GM23338 (cell line): ENCODE measurements around the gene COQ3. TPM values are rescaled to one million over a fixed set of nuclear protein-coding genes. Genes with fewer than 3 reads are reported as not detected.

Experiments
- ATAC-seq: fragments of 200-7000 bp; cut with Tn5 transposase; 3 replicates; pipeline ENCODE4 v1.9.1; 2020
- DNase-seq: peaks from one replicate; pipeline ENCODE4 v3.0.0-alpha.2; 2015; ENCODE audit warnings: low spot score
- H2AFZ ChIP-seq: fragments of 200-600 bp; sonication (generic); 2 replicates; pipeline ENCODE4 v1.8.0; 2016; ENCODE audit warnings: antibody characterized with exemption, mild to moderate bottlenecking, moderate library complexity
- H3F3A ChIP-seq: fragments of 200-600 bp; sonication (generic); replicated peaks from 2 replicates; pipeline ENCODE4 v1.8.0; 2017; ENCODE audit warnings: antibody characterized with exemption, mixed run types, low read depth
- H3K27ac ChIP-seq: fragments of 200-600 bp; sonication (generic); 2 replicates; pipeline ENCODE4 v1.6.1; 2016; ENCODE audit warnings: low read depth
- H3K27me3 ChIP-seq: fragments of 200-600 bp; sonication (generic); 2 replicates; pipeline ENCODE4 v1.8.0; 2016; ENCODE audit warnings: mild to moderate bottlenecking, mixed run types, moderate library complexity; ENCODE audit not compliant: insufficient read depth
- H3K36me3 ChIP-seq: fragments of 200-600 bp; sonication (generic); 2 replicates; pipeline ENCODE4 v1.8.0; 2016; ENCODE audit warnings: mild to moderate bottlenecking; ENCODE audit not compliant: insufficient read depth
- H3K4me1 ChIP-seq: fragments of 200-600 bp; sonication (generic); 2 replicates; pipeline ENCODE4 v1.8.0; 2016; ENCODE audit warnings: mild to moderate bottlenecking, moderate library complexity; ENCODE audit not compliant: insufficient read depth
- H3K4me2 ChIP-seq: fragments of 200-600 bp; sonication (generic); 2 replicates; pipeline ENCODE4 v1.7.1; 2017; ENCODE audit warnings: mixed run types
- H3K4me3 ChIP-seq: fragments of 200-600 bp; sonication (generic); 2 replicates; pipeline ENCODE4 v1.6.1; 2016; ENCODE audit warnings: mixed run types
- H3K79me2 ChIP-seq: fragments of 200-600 bp; sonication (generic); replicated peaks from 2 replicates; pipeline ENCODE4 v1.8.0; 2017; ENCODE audit warnings: mild to moderate bottlenecking; ENCODE audit not compliant: insufficient read depth
- H3K9me2 ChIP-seq: fragments of 200-600 bp; sonication (generic); 2 replicates; pipeline ENCODE4 v1.8.0; 2017; ENCODE audit not compliant: insufficient read depth
- H4K20me1 ChIP-seq: fragments of 200-600 bp; sonication (generic); replicated peaks from 2 replicates; pipeline ENCODE4 v1.8.0; 2017; ENCODE audit warnings: mild to moderate bottlenecking; ENCODE audit not compliant: insufficient read depth
- H3K27ac Mint-ChIP-seq: 2 replicates; pipeline ENCODE4 v1.8.0; 2020; ENCODE audit warnings: inconsistent platforms, mild to moderate bottlenecking, moderate library complexity, mixed read lengths
- H3K27me3 Mint-ChIP-seq: 3 replicates; pipeline ENCODE4 v1.8.0; 2022; ENCODE audit warnings: low read depth, mild to moderate bottlenecking, moderate library complexity, mixed read lengths, inconsistent platforms; ENCODE audit not compliant: insufficient read depth, poor library complexity
- H3K36me3 Mint-ChIP-seq: 3 replicates; pipeline ENCODE4 v1.8.0; 2021; ENCODE audit warnings: low read depth, mild to moderate bottlenecking, inconsistent platforms, moderate library complexity, mixed read lengths
- H3K4me1 Mint-ChIP-seq: 3 replicates; pipeline ENCODE4 v1.8.0; 2020; ENCODE audit warnings: mild to moderate bottlenecking, inconsistent platforms, mixed read lengths
- H3K4me3 Mint-ChIP-seq: 3 replicates; pipeline ENCODE4 v1.8.0; 2021; ENCODE audit warnings: moderate library complexity, mild to moderate bottlenecking, inconsistent platforms, mixed read lengths
- H3K9me3 Mint-ChIP-seq: 3 replicates; pipeline ENCODE4 v1.8.0; 2020; ENCODE audit warnings: moderate library complexity, mild to moderate bottlenecking, inconsistent platforms, mixed read lengths
- ETS1 ChIP-seq: IDR thresholded peaks from 2 replicates; pipeline ENCODE4 v1.6.1; 2016; ENCODE audit warnings: antibody characterized with exemption
- JUNB ChIP-seq: IDR thresholded peaks from one replicate; pipeline ENCODE4 v1.6.1; 2016; ENCODE audit warnings: antibody characterized with exemption; ENCODE audit not compliant: unreplicated experiment
- NANOG ChIP-seq: IDR thresholded peaks from 2 replicates; pipeline ENCODE4 v1.6.1; 2016; ENCODE audit warnings: antibody characterized with exemption, borderline replicate concordance
- POLR2AphosphoS5 ChIP-seq: IDR thresholded peaks from 2 replicates; pipeline ENCODE4 v1.6.1; 2016; ENCODE audit warnings: antibody characterized with exemption, low read depth
- STAT1 ChIP-seq: IDR thresholded peaks from one replicate; pipeline ENCODE4 v1.6.1; 2016; ENCODE audit warnings: antibody characterized with exemption; ENCODE audit not compliant: unreplicated experiment
- ZNF331 ChIP-seq: fragments of 250-450 bp; sonication (Bioruptor Pico); IDR thresholded peaks from 2 replicates; pipeline ENCODE4 v1.5.0; 2020; ENCODE audit warnings: low read depth, mild to moderate bottlenecking, moderate library complexity
- ZNF462 ChIP-seq: fragments of 250-450 bp; sonication (Bioruptor Pico); IDR thresholded peaks from 2 replicates; pipeline ENCODE4 v1.5.0; 2020; ENCODE audit warnings: mild to moderate bottlenecking, moderate library complexity
- polyA plus RNA-seq: library from polyadenylated mRNA; unstranded; fragments of >200 nt; fragmentation: Nextera tagmentation; extraction: Ambion mirVana; gene quantifications from 2 replicates; pipeline ENCODE4 v1.2.1, GENCODE V29; 2016
- total RNA-seq: library from RNA; depleted of rRNA; stranded (reverse); fragments of >200 nt; shearing (Covaris generic); gene quantifications from 2 replicates; pipeline ENCODE4 v1.2.3, GENCODE V29; 2014

COQ3 gene
- total and polyA plus RNA-seq, 2 experiments from 2014 or later, result 11.8 to 22.5 TPM

- TF ChIP-seq ETS1 (no peak), ZNF462 (CRISPR knock-in tag) (no peak)
Observed at GRCh38 chr6:99422912-99423311, 28.9 kb upstream of the COQ3 start (continued).

- Histone ChIP-seq H3K4me1 (peaks cover 3% of the 10 kb centered on the region; the same call in 1 of the 2 replicates), H4K20me1 (peaks cover 60% of the 10 kb centered on the region)
- peaks cover 28% of the 10 kb centered on the region for H3K36me3 Mint-ChIP-seq
- TF ChIP-seq POLR2AphosphoS5 (no peak), ZNF331 (no peak), STAT1 (no peak), ZNF462 (CRISPR knock-in tag) (no peak), JUNB (no peak), NANOG (no peak)
Observed at GRCh38 chr6:99416892-99417767, 23.1 kb upstream of the COQ3 start.

More at GRCh38 chr6:99416892-99417767, 23.1 kb upstream of the COQ3 start:
- Histone ChIP-seq H2AFZ (no peak overlapping the region), H3K9me2 (no peaks in the 10 kb centered on the region), H3K4me3 (no peak overlapping the region), H3F3A (no peaks in the 10 kb centered on the region), H3K4me2 (no peak overlapping the region), H3K79me2 (peaks cover 100% of the 10 kb centered on the region), H3K36me3 (no peaks in the 10 kb centered on the region), H3K27me3 (no peaks in the 10 kb centered on the region), H3K27ac (no peak overlapping the region)
- Mint-ChIP-seq H3K9me3 (no peaks in the 10 kb centered on the region), H3K27ac (no peak overlapping the region), H3K4me3 (no peak overlapping the region), H3K27me3 (peaks cover 2% of the 10 kb centered on the region), H3K4me1 (peaks cover 21% of the 10 kb centered on the region)
- no peak for ATAC-seq
- no peak for DNase-seq
